Epidermal melanocyte (primary cell): ENCODE measurements around the gene UCP2.

ENCODE experiments used
- DNase-seq: peaks from one replicate; pipeline ENCODE4 v3.0.0; 2011; ENCODE audit warnings: low spot score; ENCODE audit not compliant: insufficient read length

Gene UCP2

DNA sequence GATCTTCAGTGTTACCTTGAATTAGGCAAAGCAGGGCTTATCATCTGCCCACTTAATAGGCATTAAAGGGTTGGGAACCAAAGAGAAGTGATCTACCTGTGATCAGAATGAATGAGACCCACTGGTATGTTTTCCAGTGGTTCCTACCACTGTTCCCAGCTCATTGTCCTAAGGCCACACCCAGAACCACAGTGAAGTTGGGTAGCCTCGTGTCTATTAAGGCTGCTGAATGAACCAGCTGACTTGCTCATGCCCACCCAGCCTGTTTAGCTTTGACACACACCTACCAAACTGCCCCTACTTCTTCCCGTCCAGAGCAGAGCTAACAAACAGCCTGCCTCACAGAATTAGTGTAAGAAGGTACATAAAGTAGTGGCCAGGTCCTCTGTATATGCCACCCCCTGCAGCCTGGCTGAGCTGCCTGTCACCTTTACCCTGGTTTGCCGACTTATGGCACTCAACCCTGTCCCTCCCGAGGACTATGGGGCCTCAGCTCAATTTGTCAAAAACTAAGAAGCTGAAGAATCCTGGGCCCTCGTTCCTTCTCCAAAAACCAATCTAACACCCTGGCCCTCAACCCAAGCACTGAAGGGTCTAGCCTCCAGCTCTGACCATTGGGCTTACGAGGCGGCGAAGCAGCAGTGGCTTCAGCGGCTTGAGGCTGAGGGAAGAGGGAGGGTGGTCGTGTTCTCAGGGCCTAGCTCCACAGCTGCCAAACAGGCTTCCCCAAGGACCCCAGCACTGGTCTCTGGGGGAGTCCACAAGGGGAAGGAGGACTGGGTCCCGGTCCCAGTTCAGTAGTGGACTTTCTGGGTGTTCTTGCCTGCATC is 9.8 kb downstream of the UCP2 start:
- DNase-seq: no peak

DNA sequence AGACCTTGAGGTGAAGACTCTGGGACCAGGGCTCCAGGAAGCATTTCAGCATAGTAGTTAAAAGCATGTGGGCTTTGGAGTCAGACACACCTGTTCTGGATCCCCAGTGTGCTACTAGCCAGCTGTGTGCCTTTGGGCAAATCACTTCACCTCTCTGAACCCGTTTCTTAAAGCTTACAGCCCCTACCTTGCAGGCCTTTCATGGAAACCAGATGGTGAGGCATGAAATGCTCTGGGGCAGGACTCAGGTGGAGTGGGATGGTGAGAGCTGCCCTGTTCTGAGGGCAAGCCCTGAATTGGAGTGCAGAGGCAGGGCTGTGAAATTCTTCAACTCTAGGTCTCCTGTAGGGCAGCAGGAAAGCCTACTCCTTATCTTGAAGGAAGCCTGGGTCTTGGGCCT is 10.5 kb downstream of the UCP2 start:
- no peak for DNase-seq

DNA sequence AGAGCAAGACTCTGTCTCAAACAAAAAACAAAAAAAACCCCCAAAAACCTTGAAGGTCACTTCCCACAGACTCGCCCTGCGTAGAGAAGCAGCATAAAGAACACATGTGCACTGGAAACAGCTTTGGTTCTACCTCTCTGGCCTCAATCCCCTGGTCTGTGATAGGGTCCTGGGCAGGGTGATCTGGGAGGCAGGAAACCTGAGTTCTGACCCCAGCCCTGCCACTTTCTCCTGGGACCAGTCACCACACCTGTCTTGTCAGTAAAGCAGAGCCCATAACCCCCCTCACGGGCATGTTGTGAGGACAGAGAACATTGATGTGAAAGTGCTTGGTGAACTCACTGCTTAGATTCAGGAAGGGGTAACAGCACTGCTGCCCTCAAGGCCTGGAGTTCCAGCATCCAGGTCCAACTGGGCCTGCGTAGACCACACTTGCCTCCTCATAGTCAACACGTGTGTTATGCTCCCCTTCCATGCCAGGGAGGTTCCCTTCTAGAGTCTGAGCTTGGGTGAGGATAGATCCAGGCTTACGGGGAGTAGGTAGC is 11.4 kb downstream of the UCP2 start:
- DNase-seq: no peak

DNA sequence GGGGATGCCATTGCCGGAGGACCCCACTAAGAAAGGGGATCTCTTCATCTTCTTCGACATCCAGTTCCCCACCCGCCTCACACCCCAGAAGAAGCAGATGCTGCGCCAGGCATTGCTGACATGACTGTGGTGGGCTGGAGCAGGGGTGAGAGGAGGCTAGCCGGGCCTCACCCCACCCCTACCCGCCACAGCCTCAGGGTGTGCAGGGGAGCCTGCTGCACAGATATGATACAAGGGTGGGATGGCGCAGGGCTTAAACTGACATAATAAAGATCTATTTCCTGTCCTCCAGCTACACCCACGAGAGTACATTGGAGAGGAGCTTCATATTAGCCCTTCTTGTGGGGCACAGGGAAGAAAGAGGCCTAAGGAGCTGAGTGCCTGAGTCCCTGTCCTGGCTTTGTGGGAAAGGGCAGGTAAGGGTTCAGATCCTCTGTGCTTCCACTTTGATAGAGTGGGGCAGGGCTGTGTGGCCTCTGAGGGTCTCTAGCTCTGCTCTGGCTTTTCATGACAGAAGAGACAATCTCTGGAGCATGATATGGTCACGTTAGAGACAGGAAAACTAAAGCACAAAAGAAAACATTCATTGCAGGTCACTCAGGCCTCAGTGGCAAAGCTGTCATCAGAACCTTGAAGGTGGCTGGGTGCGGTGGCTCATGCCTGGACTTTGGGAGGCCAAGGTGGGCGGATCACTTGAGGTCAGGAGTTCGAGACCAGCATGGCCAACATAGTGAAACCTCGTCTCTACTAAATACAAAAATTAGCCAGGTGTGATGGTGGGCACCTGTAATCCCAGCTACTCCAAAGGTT is 12.4 kb downstream of the UCP2 start:
- DNase-seq: no peak

DNA sequence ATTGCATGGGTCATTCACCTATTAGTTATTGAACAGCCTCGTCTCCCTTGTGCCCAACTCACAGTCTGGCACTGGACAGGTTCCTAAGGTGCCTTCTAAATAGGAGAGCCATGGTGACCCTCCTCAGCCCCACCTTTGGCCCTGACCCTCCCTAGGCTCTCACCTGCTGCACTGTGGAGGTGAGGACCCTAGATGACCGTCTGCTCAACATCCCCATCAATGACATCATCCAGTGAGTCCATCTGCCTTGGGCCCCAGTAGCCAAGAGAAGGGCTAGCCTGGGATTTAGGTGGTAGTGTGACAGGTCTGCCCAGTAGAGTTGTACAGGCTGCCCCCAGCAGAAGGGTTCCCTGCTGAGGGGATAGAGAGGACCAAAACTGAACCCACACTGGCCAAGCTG is 13.6 kb downstream of the UCP2 start:
- DNase-seq: no peak

DNA sequence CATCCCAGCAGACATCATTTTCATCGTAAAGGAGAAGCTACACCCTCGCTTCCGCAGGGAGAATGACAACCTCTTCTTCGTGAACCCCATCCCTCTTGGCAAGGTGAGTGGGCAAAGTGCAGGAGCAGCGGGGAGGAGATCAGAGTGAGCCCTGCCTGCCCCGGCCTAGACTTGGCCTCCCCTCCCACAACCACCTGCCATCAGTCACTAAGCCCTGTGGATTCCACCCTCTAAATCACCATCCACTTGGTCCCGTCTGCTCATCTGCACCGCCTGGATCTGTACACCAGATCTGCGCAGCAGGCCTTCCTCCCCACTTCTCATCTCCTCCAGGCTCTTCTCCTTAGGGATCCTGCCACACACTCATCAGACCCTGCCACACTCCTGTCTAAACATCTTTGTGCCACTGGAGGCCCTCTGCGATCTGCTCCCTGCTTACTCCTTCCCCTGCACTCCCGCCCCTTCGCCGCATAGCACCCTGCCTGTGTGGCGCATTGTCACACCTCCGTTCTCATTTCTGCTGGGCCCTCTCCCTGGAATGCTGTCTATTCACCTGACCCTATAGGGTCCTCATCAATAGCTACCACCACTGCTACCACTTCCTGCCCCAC is 14.2 kb downstream of the UCP2 start:
- no peak for DNase-seq

DNA sequence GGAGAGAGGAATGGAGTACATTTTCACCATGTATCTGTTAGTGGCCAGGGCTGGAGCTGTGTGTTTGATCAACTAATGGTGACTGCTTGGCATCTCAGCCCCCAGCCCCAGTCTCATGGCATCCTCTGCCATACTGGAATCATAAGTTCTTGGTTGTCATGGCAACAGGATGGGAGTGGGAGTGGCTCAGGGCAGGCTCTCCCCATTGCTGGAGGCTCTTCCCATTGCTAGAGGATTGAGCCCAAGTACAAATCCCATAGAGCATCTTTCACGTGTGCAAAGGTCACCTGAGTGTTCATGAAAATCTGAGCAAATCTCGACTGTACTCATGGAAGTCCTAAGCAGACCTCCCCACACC is 16.9 kb downstream of the UCP2 start:
- DNase-seq: no peak

DNA sequence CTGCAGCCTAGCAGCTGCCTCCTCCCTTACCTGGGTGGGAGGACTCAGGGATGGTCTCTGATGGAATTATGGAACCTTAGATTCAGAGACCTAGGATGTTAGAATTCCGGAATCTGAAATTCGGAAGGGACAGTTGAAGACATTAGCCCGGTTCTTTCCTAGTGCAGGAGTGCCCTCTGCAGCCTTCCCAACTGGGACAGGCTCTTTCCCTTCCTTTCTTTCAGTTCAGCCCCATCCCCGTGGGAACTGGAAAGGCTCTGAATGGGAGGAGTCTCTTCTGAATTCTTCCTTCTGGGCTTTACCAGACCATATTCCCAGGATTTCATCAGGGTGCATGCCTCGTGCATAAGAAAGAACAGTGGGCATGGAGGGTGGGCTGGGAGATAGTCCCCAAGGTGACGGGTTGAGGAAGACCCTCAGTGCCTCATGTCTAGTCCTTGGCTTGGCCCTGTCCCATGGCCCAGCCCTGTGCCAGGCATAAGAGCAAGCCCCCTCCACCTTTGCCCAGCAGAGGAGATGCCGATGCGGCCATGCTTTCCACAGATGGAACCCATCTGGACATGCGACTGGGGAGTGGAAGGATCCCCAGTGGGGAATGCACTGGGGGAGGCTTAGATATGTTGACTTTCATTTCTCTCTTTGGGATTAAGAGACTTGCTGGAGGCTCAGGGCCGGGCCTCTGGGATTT is 17.4 kb downstream of the UCP2 start:
- no peak for DNase-seq

DNA sequence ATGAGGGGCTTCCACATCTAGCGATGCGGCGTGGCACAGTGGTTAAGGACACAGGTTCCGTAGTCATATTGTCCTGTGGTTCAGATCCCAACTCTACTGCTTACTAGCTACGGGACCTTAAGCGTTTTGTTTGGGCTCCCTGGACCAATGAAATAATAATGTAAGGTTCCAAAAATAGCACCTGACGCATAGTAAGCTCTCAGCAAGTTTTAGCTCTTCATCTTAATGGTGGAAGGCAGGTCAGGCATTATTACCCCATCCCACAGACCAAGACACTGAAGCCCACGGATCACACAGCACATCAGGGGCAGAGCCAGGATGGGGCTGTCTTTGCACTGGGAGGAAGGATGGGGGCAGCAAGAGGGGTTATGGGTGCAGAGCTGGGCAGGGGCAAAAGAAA is 18.8 kb downstream of the UCP2 start:
- no peak for DNase-seq

DNA sequence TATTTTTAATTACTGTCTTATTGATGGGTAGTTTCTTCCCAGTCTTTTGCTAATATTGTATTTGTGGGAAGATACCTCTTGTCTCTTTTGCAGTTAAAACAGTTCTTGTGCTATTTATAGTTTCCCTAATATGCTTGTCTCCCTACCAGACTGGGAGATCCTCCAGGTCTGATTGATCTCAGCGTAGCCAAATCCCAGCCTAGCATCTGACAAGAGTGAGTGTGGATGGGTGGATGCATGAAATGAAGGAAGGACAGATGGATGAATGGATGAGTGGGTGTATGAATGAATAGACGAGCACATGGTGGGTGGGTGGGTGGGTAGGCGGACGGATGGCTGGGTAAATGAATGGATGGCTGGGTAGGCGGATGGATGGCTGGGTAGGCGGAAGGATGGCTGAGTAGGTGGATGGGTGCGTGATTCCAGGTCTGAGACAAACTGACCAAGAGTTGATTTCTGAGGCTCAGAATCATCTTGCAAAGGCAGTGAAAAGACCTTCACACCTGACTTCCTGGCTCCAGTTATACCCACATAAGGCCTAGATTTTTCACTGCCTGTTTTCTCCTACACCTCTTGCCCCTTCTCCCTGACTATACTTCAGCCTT is 20.4 kb downstream of the UCP2 start:
- DNase-seq: no peak

DNA sequence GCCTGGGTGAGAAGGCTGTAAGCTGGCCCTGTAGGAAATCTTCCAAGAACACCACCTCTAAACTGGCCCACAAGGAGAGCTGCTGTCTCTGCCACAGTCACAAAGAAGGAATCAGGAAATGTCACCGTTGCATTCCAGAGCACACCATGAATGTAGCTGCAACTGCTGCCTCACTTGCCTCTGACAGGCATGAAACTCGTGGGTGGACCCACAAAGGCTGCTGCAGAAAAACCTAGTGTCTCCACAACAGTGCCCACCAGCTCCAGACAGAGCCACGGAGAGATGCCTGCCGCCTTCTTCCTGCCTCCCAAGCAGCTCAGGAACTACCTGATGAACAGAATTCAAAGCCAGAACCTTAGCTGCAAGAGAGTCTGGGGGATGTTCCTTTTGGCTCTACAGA is 21.3 kb downstream of the UCP2 start:
- DNase-seq: no peak

DNA sequence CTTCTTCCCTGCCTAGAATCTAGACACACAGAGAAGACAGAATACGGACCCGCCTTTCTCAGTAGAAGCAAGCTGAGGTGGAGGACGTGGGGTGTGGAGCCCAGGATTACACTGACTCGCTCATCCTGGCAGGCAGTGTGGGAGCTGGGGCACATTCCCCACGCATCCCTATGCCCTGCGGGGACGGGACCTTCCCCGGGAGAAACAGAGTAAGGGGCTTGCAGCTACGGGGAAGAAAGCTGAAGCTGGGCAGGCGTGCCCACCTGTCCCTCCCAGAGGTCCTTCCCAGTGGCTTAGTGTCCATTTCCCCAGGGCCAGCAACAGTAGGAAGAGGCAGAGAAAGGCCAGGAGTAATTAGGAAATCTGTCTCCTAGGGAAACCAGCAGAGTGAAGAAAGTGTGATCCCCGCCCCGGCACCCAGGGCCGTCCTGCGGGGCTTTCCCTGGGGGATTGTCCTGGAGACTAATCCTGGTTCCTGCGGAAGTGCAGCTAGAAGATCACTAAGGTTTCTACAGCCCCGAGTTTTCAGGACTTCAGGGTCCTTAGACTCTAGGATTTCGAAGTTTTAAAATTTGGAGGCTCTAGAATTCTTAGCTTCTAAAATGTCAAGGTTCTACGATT is 24.0 kb downstream of the UCP2 start:
- no peak for DNase-seq

DNA sequence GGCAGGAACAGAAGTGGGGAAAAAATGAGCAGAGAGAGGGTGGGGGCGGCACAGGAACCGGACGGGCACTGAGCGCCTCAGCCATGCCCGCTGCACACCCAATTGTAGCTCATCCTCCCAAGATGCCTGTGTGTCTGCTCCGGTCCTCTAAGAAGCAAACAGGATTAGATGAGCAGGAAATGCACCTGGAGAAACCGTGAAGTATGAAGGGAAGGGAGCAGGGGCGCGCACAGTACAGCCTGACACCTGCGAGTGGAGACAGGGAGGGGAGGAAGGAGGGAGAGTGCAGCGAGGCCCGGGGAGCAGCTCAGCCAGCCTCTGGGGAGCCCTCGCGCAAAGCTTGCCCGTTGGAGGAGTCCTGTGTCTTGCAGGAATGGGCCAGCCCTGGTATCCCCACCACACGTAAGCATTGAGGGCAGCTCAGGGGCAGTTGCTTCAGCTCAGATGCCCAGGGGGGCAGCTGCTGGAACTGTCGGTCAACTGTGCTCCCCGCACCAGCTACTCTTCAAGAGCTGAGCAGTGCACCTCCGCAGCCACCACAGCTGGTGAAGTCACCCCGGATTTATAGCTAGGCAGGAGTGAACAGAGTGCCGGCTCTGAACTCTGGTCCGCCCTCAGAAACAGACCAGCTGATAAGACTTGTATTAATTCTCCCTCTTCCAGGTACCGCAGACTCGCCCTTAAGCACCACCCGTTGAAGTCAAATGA is 24.8 kb downstream of the UCP2 start:
- DNase-seq: no peak

DNA sequence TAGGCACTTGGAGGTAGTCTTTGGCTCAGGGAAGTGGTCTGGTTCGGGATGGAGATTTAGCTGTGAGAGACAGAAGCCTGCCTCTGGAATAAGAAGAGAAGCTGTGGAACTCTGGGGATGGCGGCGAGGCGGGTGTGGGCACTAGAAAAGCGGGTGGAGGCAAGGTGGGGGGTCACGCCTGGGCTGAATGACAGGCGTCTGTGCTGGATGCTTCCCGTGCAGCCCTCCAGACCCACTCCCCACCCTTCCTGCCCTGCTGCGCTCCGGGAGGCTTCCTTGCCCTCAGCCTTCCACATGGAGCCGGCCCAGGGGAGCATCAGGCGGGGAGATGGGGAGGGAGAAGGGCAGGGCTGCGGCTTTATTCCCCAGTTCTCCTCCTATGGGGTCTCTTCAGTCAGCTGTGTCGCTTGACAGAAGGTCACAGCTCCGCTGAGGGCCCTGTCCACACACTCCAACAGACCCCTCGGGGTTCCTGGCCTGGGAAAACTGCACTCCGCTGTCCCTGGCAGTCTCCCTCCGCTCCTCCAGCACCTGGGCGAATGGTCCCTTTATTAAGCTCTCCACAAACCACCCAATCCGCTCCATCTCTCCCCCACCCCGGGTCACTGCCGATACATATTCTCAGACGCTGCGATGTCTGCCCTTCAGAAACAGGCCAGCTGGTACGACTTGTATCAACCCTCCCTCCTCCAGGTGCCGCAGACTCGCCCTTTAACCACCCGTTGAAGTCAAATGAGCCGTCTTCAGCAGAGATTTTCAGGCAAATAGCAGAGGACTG is 25.6 kb downstream of the UCP2 start:
- DNase-seq: no peak

DNA sequence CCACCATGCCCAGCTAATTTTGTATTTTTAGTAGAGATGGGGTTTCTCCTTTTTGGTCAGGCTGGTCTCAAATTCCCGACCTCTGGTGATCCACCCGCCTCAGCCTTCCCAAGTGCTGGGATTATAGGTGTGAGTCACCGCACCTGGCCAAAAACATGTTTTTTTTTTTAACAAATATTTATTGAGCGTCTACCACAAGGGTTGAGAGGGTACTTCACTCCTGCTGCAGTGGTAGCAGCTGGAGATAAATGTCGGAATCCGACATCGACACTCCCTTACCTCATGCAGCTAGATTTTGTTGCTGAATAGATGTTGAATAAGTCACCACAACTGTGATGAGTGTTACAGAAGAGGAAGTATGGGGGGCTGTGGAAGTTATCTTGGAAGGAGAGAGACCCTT is 30.8 kb downstream of the UCP2 start:
- no peak for DNase-seq

DNA sequence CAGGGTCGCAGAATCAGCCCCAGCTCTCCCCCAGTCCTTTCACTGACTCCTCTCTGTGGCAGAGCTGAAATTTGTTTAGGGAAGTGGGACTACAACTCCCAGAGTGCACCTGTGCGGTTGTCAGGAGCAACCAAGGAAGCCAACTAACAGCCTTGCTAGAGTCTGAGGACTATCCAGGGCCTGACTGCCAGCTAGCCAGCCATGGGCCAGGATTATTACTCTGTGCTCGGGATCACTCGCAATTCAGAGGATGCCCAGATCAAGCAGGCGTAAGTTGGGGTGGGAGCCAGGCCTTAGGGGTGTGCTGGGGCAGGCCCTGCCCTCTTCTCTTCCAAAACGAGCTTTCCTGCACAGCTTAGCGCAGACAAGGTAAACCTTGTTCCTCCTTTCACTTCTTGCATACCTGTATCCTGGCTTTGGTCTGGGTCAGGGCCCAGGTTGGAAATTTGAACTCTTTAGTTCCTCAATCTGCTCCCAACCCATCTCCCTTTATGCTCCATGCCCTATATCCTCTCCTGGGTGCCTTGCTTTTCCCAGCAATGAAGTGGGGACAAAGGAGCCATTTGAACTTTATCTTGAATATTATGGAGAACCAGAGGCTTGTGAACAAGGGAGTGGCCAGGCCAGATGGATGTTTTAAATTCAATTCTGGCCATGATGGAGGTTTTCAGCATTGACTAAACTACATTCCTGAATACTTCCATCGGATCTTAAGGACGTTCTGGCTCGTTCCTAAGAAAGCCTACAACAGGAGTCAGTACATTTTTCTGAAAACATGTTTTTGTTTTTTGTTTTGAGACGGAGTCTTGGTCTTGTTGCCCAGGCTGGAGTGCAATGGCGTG is 31.6 kb downstream of the UCP2 start, which contains the start of gene DNAJB13:
DNAJB13 (plus strand) TSS at position 158 of the 842 bp plus-strand sequence; CDS start at position 202, 44 bp downstream.
- peak; percentile 48 for DNase-seq

DNA sequence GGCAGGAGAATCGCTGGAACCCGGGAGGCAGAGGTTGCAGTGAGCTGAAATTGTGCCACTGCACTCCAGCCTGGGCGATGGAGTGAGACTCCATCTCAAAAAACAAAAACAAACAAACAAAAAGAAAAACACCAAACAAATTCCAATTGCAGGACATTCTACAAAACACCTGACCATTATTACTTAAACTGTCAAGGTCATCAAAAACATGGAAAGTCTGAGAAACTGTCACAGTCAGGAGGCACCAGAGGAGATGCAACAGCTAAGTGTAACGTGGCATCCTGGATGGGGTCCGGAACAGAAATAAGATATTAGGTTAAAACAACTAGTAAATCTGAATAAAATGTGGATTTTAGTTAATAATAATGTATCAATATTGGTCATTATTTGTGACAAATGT is 32.7 kb downstream of the UCP2 start:
- no peak for DNase-seq

DNA sequence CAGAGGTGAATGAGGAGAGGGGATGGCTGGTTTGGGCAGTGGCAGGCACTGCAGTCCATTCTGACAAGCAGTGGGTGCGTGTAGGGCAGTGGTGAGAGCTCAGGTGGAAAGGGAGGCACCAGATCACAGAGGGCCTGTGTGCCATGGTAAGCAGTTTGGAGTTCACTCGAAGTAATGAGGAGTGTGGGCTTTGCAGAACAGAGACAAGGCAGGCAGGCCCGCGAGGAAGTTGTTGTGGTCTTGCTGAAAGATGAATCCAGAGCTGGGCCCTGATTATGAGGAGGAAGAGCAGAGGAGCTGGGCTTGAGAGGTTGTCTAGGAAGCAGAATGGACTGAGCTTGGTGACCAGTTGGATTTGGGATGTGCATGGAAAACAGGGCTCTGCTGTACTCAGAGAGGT is 33.4 kb downstream of the UCP2 start:
- no peak for DNase-seq
